IMR-90 (cell line): ENCODE measurements around the gene MAGI1. TPM values are rescaled to one million over a fixed set of nuclear protein-coding genes. Genes with fewer than 3 reads are reported as not detected.

Experiments
- ATAC-seq: fragments of 200-7000 bp; cut with Tn5 transposase; 2 replicates; pipeline ENCODE4 v1.9.1; 2020; ENCODE audit warnings: low read depth, mild to moderate bottlenecking, moderate library complexity
- BruUV-seq: library from RNA; stranded (reverse); fragments of 400-500 nt; replicated peaks from 2 replicates; lab custom pipeline; 2021; lab: Mats Ljungman, UMichigan
- CTCF ChIA-PET: fragments of 300-600 bp; formaldehyde crosslinking; extraction: SDS; loops from one replicate; lab custom pipeline; 2021; ENCODE audit warnings: antibody characterized with exemption; lab: Yijun Ruan, JAX
- POLR2A ChIA-PET: fragments of 300-600 bp; sonication (Branson Sonifier 250); formaldehyde crosslinking; loops from one replicate; lab custom pipeline; 2022; ENCODE audit warnings: antibody characterized with exemption; ENCODE audit not compliant: unreplicated experiment; lab: Charles Lee
- DNase-seq: peaks from one replicate; pipeline ENCODE4 v3.0.0; 2013
- H2AFZ ChIP-seq: replicated peaks from 2 replicates; pipeline ENCODE3; 2013; ENCODE audit warnings: low read length, mild to moderate bottlenecking; ENCODE audit not compliant: poor library complexity
- H2AK5ac ChIP-seq: 2 replicates; pipeline ENCODE4 v1.6.1; 2013; ENCODE audit warnings: low read depth, low read length, inconsistent platforms
- H2AK9ac ChIP-seq: replicated peaks from 2 replicates; pipeline ENCODE3; 2013; ENCODE audit warnings: mild to moderate bottlenecking, low read depth, low read length, moderate library complexity; ENCODE audit not compliant: poor library complexity
- H2BK120ac ChIP-seq: 2 replicates; pipeline ENCODE4 v1.6.1; 2013; ENCODE audit warnings: low read depth, low read length, inconsistent platforms
- H2BK15ac ChIP-seq: 3 replicates; pipeline ENCODE4 v1.6.1; 2013; ENCODE audit warnings: low read depth, low read length, inconsistent platforms
- H2BK20ac ChIP-seq: 2 replicates; pipeline ENCODE4 v1.6.1; 2013; ENCODE audit warnings: low read depth, mild to moderate bottlenecking, inconsistent platforms, low read length, moderate library complexity
- H2BK5ac ChIP-seq: 2 replicates; pipeline ENCODE4 v1.6.1; 2013; ENCODE audit warnings: mild to moderate bottlenecking, low read depth, low read length, inconsistent platforms; ENCODE audit not compliant: poor library complexity, severe bottlenecking
- H3K14ac ChIP-seq: replicated peaks from 2 replicates; pipeline ENCODE4 v1.6.1; 2013; ENCODE audit warnings: low read depth, low read length, inconsistent platforms
- H3K18ac ChIP-seq: 2 replicates; pipeline ENCODE4 v1.6.1; 2013; ENCODE audit warnings: low read depth, low read length, control low read depth
- H3K23ac ChIP-seq: 2 replicates; pipeline ENCODE4 v1.6.1; 2013; ENCODE audit warnings: low read depth, low read length, inconsistent platforms
- H3K27ac ChIP-seq: 2 replicates; pipeline ENCODE4 v1.5.1; 2013; ENCODE audit warnings: mild to moderate bottlenecking, control low read depth, low read length; ENCODE audit not compliant: insufficient read depth
- H3K27me3 ChIP-seq: 2 replicates; pipeline ENCODE4 v1.6.1; 2013; ENCODE audit warnings: low read length; ENCODE audit not compliant: control insufficient read depth, insufficient read depth
- H3K36me3 ChIP-seq: 2 replicates; pipeline ENCODE4 v1.6.1; 2013; ENCODE audit warnings: low read length, mixed read lengths; ENCODE audit not compliant: control insufficient read depth, insufficient read depth
- H3K4ac ChIP-seq: 2 replicates; pipeline ENCODE4 v1.6.1; 2013; ENCODE audit warnings: low read depth, low read length, inconsistent platforms
- H3K4me1 ChIP-seq: 2 replicates; pipeline ENCODE4 v1.6.1; 2013; ENCODE audit warnings: low read length, mixed read lengths; ENCODE audit not compliant: control insufficient read depth, insufficient read depth
- H3K4me2 ChIP-seq: 2 replicates; pipeline ENCODE4 v1.6.1; 2013; ENCODE audit warnings: low read depth, mild to moderate bottlenecking, control low read depth, low read length, moderate library complexity
- H3K4me3 ChIP-seq: 2 replicates; pipeline ENCODE4 v1.5.1; 2013; ENCODE audit warnings: low read depth, mild to moderate bottlenecking, control low read depth, low read length, moderate library complexity; ENCODE audit not compliant: insufficient read depth
- H3K56ac ChIP-seq: 2 replicates; pipeline ENCODE4 v1.6.1; 2013; ENCODE audit warnings: low read length, inconsistent platforms; ENCODE audit not compliant: insufficient read depth; ENCODE audit errors: extremely low read depth
- H3K79me1 ChIP-seq, 2 experiments: 2 replicates each; pipeline ENCODE4 v1.6.1; 2013; ENCODE audit warnings: low read length in 2 of 2, inconsistent platforms in 1 of 2, low read depth in 1 of 2
- H3K9ac ChIP-seq: 2 replicates; pipeline ENCODE4 v1.6.1; 2013; ENCODE audit warnings: low read depth, low read length, control low read depth
- H3K9me1 ChIP-seq: 2 replicates; pipeline ENCODE4 v1.6.1; 2013; ENCODE audit warnings: low read length, inconsistent platforms; ENCODE audit not compliant: insufficient read depth
- H3K9me3 ChIP-seq: 2 replicates; pipeline ENCODE4 v1.6.1; 2013; ENCODE audit warnings: low read length; ENCODE audit not compliant: control insufficient read depth, insufficient read depth
- H4K20me1 ChIP-seq: 2 replicates; pipeline ENCODE4 v1.6.1; 2013; ENCODE audit warnings: low read length, inconsistent platforms; ENCODE audit not compliant: insufficient read depth
- H4K5ac ChIP-seq: 2 replicates; pipeline ENCODE4 v1.6.1; 2013; ENCODE audit warnings: mild to moderate bottlenecking, low read depth, low read length, control low read depth
- H4K8ac ChIP-seq, 2 experiments: 2 replicates each; pipeline ENCODE4 v1.6.1; 2013; ENCODE audit warnings: low read depth in 2 of 2, low read length in 2 of 2, control low read depth in 1 of 2, inconsistent platforms in 1 of 2
- H4K91ac ChIP-seq: 2 replicates; pipeline ENCODE4 v1.6.1; 2013; ENCODE audit warnings: low read depth, low read length, inconsistent platforms; ENCODE audit not compliant: insufficient read depth
- CTCF ChIP-seq: conservative IDR thresholded peaks from 2 replicates; pipeline ENCODE4 v1.5.1; 2012; ENCODE audit warnings: mild to moderate bottlenecking, low read depth, low read length, improper control_type of control experiment
- WGBS, 2 experiments: methylation state at CpG; one replicate each; pipeline versions ENCODE4 v1.1.5 to v1.1.7; 2013; ENCODE audit warnings: missing lambda C conversion rate in 2 of 2; ENCODE audit not compliant: insufficient read length in 1 of 2; ENCODE audit errors: extremely low coverage in 2 of 2; 5-methylcytosine and 5-hydroxymethylcytosine counted together
- dilution Hi-C: fragments of 300-500 bp; cut with HindIII; formaldehyde crosslinking; loops from one replicate; pipeline ENCODE4 v1.14.3; 2018; ENCODE audit warnings: low sequenced_read_pairs; ENCODE audit not compliant: unreplicated experiment
- in situ Hi-C: fragments of 300-500 bp; cut with MboI; formaldehyde crosslinking; loops from 3 replicates; pipeline ENCODE4 v1.14.3; 2019; ENCODE audit warnings: low sequenced_read_pairs, inconsistent platforms, mixed read lengths
- intact Hi-C: fragments of 100-400 bp; cut with micrococcal nuclease; formaldehyde crosslinking; loops from 2 replicates; pipeline ENCODE4 v1.10.0; 2022
- polyA plus RNA-seq, 3 experiments: library from polyadenylated mRNA; depleted of rRNA; stranded (reverse); fragments of >200 nt; gene quantifications; 2 replicates each; pipeline ENCODE4 v1.2.3, GENCODE V29; 2012; ENCODE audit warnings: low replicate concordance in 1 of 3
- total RNA-seq: library from RNA; depleted of rRNA; stranded (reverse); fragments of >200 nt; gene quantifications from 2 replicates; pipeline ENCODE4 v1.2.3, GENCODE V29; 2012

The MAGI1 gene
- total and polyA plus RNA-seq, 2 of the 4 experiments (the other 2 are of a cell fraction), result 14.5 to 24.2 TPM

GRCh38 chr3:65723985-65724384, 314.7 kb downstream of the MAGI1 start:
- POLR2A ChIA-PET, result no interaction called here
- Histone ChIP-seq H2AK5ac (no peak overlapping the region), H2BK5ac (no peak overlapping the region), H3K23ac (no peak overlapping the region), H3K56ac (no peak overlapping the region), H2AFZ (no peak overlapping the region), H3K4me3 (no peak overlapping the region), H2AK9ac (no peak overlapping the region), H3K9me1 (peaks cover 3% of the 10 kb centered on the region; the same call in 1 of the 2 replicates), H3K4me1 (peaks cover 4% of the 10 kb centered on the region; the same call in 1 of the 2 replicates), H2BK15ac (no peak overlapping the region), H3K14ac (no peak overlapping the region), H3K4me2 (no peak overlapping the region), H4K20me1 (no peaks in the 10 kb centered on the region), H4K5ac (no peak overlapping the region), H2BK120ac (no peak overlapping the region), H2BK20ac (no peak overlapping the region), H3K27ac (no peak overlapping the region), H3K27me3 (no peaks in the 10 kb centered on the region), H3K18ac (no peak overlapping the region), H4K8ac (no peak overlapping the region), H3K4ac (no peak overlapping the region), H3K9me3 (no peaks in the 10 kb centered on the region), H4K91ac (no peak overlapping the region), H3K79me1 (peaks cover 14 to 23% of the 10 kb centered on the region in 2 experiments; a peak in 3 of 4 replicates), H3K9ac (no peak overlapping the region), H3K36me3 (no peaks in the 10 kb centered on the region)
- CTCF ChIA-PET, result no interaction called here
- ATAC-seq (no peak), DNase-seq (no peak)
- in situ Hi-C loops, result no loop called here
- dilution Hi-C loops, result no loop called here
- no TSS peak for BruUV-seq
- no CpG with 5 or more reads among the region's 1 CpG for WGBS, 2 experiments
- no peak for TF ChIP-seq CTCF
- intact Hi-C loops, result no loop called here
